A673 (cell line): ENCODE results near the gene KCNJ14. TPM values are rescaled to one million over a fixed set of nuclear protein-coding genes. Genes with fewer than 3 reads are reported as not detected.

Source experiments
- BruUV-seq: library from RNA; stranded (reverse); fragments of 400-500 nt; replicated peaks from 2 replicates; lab custom pipeline; 2021; lab: Mats Ljungman, UMichigan
- CTCF ChIA-PET: fragments of 300-600 bp; sonication (Branson Sonifier 250); formaldehyde crosslinking; loops from one replicate; lab custom pipeline; 2022; ENCODE audit warnings: antibody characterized with exemption; lab: Charles Lee
- POLR2A ChIA-PET: fragments of 300-600 bp; sonication (Branson Sonifier 250); formaldehyde crosslinking; loops from one replicate; lab custom pipeline; 2022; ENCODE audit warnings: antibody characterized with exemption; ENCODE audit not compliant: low non-redundant PET; lab: Charles Lee
- DNase-seq: peaks from one replicate; pipeline ENCODE4 v3.0.0-alpha.2; 2015; ENCODE audit warnings: low spot score
- H3K27ac ChIP-seq: fragments of 200-600 bp; sonication (generic); 2 replicates; pipeline ENCODE4 v1.5.1; 2016; ENCODE audit warnings: mixed run types, low read depth, mild to moderate bottlenecking, mixed read lengths, antibody characterized with exemption, low read length; ENCODE audit not compliant: poor library complexity, severe bottlenecking
- H3K27me3 ChIP-seq: fragments of 200-600 bp; sonication (generic); replicated peaks from 2 replicates; pipeline ENCODE4 v1.6.1; 2017; ENCODE audit warnings: mixed run types, low read depth, mild to moderate bottlenecking, mixed read lengths, antibody characterized with exemption, low read length; ENCODE audit not compliant: insufficient read depth, poor library complexity
- H3K36me3 ChIP-seq: fragments of 200-600 bp; sonication (generic); 2 replicates; pipeline ENCODE4 v1.6.1; 2016; ENCODE audit warnings: mixed run types, mild to moderate bottlenecking, mixed read lengths, antibody characterized with exemption, low read length; ENCODE audit not compliant: insufficient read depth, poor library complexity, severe bottlenecking
- H3K4me1 ChIP-seq: fragments of 200-600 bp; sonication (generic); 2 replicates; pipeline ENCODE4 v1.6.1; 2017; ENCODE audit warnings: mixed run types, mild to moderate bottlenecking, mixed read lengths, antibody characterized with exemption, low read length; ENCODE audit not compliant: insufficient read depth, poor library complexity, severe bottlenecking
- H3K4me3 ChIP-seq: fragments of 200-600 bp; sonication (generic); 2 replicates; pipeline ENCODE4 v1.5.1; 2016; ENCODE audit warnings: low read depth, mixed run types, mild to moderate bottlenecking, mixed read lengths, low read length; ENCODE audit not compliant: poor library complexity, severe bottlenecking
- H3K9me3 ChIP-seq: fragments of 200-600 bp; sonication (generic); 2 replicates; pipeline ENCODE4 v1.6.1; 2016; ENCODE audit warnings: mixed run types, low read depth, mild to moderate bottlenecking, mixed read lengths, antibody characterized with exemption, low read length; ENCODE audit not compliant: poor library complexity, severe bottlenecking
- EZH2 ChIP-seq: fragments of 200-600 bp; sonication (generic); IDR thresholded peaks from 2 replicates; pipeline ENCODE4 v1.6.1; 2017; ENCODE audit warnings: borderline replicate concordance, low read depth, mild to moderate bottlenecking, mixed read lengths, antibody characterized with exemption, low read length; ENCODE audit not compliant: poor library complexity, severe bottlenecking
- intact Hi-C: fragments of 100-400 bp; cut with micrococcal nuclease; formaldehyde crosslinking; loops from one replicate; pipeline ENCODE4 v1.10.0; 2022; ENCODE audit not compliant: unreplicated experiment
- total RNA-seq: library from RNA; stranded (reverse); gene quantifications from 2 replicates; pipeline ENCODE4 v1.2.3, GENCODE V29; 2021
- TF ChIP-seq, protein P1 (sequence below): fragments of 300-800, 200-600 bp; sonication (generic); conservative IDR thresholded peaks from 2 replicates; pipeline ENCODE4 v1.5.1; 2017; ENCODE audit warnings: low read depth, mild to moderate bottlenecking, antibody characterized with exemption, low read length, moderate library complexity, mixed read lengths

Gene KCNJ14
- total RNA-seq, 1 experiment from 2014 or later: 6.5 TPM

DNA sequence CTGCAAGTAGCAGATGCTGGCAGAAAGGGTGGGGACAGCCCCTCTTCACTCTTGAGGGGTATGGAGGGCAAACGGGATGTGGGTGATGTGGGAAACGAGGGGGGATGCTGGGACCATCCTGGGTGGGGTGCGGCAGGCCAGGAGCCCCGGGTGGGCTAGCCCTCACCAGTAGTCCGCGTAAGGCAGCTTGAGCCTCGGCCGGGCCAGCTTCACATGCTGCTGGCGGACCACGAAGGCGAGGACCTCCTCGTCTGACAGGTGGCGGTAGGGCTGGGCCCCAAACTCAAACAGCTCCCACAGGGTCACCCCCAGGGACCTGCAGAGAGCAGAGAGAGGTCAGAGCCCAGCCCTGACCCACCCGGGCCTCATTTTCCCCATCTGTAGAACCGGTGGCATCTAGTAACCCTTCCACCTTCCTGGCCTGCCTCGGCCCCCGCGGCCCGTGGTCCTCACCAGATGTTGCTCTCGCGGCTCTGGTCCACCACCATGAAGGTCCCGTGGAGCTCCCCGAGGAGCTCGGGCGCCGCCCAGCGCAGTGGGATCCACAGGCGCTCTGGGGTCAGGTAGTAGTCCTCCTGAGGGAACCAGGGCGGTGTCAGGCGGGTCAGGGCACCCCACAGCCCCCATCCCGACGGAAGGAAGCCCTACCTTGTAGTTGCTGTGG lies 45.6 kb downstream of the KCNJ14 start:
- intact Hi-C loops: no loop called here
- BruUV-seq: no TSS peak

DNA sequence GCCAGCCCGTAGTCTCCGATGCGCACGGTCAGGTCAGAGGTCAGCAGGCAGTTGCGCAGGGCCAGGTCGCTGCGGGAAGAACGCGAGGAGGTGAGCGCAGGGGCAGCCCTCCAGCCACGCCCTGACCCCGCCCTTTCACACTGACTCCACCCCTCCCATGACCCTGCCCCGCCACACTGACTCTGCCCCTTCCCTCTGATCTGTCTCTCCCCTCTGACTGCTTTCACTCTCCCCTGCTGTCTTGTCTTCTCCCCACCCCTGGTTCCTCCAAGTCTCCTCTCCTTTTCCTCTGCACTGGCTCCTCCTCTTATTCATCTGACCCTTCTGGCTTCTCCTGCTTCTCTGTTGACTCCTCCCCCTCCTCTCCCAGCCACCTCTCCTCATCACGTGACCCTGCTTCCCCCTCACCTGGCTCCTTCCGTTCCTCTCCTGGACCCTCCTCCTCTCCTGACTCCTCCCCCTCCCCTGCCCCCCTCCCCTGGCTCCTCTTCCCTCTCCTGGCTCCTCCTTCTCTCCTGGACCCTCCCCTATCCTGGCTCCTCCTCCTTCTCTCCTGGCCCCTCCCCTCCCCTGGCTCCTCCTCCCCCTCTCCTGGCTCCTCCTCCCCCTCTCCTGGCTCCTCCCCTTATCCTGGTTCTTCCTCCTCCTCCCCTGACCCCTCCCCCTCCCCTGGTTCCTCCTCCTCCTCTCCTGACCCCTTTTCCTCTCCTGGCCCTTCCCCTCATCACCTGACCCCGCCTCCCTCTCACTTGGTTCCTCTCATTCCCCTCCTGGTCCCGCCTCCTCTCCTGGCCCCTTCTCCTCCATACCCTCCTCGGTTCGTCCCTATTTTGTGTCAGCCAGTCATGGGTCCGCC lies 46.3 kb downstream of the KCNJ14 start:
- no TSS peak for BruUV-seq
- H3K36me3 ChIP-seq: no peaks in the 10 kb centered on the region
- no peak overlapping the region for H3K27ac ChIP-seq
- H3K4me1 ChIP-seq: peaks cover 23% of the 10 kb centered on the region
- H3K9me3 ChIP-seq: no peaks in the 10 kb centered on the region
- POLR2A ChIA-PET: no interaction called here
- H3K27me3 ChIP-seq: peaks cover 10% of the 10 kb centered on the region
- H3K4me3 ChIP-seq: peak overlapping the region; percentile 25
- CTCF ChIA-PET: interaction anchor here (0.6 kb wide), 1 partner anchor 83 kb away, joined by 6 read pairs; no protein-coding TSS in a partner anchor
- intact Hi-C loops: no loop called here
- TF ChIP-seq, protein P1, sequence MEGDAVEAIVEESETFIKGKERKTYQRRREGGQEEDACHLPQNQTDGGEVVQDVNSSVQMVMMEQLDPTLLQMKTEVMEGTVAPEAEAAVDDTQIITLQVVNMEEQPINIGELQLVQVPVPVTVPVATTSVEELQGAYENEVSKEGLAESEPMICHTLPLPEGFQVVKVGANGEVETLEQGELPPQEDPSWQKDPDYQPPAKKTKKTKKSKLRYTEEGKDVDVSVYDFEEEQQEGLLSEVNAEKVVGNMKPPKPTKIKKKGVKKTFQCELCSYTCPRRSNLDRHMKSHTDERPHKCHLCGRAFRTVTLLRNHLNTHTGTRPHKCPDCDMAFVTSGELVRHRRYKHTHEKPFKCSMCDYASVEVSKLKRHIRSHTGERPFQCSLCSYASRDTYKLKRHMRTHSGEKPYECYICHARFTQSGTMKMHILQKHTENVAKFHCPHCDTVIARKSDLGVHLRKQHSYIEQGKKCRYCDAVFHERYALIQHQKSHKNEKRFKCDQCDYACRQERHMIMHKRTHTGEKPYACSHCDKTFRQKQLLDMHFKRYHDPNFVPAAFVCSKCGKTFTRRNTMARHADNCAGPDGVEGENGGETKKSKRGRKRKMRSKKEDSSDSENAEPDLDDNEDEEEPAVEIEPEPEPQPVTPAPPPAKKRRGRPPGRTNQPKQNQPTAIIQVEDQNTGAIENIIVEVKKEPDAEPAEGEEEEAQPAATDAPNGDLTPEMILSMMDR: no peak
- TF ChIP-seq EZH2: no peak
- DNase-seq: peak; percentile 91

More for the DNA sequence above, 45.6 kb downstream of the KCNJ14 start:
- Histone ChIP-seq H3K4me3 (peak overlapping the region; percentile 2), H3K27ac (no peak overlapping the region), H3K4me1 (peaks cover 23% of the 10 kb centered on the region), H3K9me3 (no peaks in the 10 kb centered on the region), H3K36me3 (no peaks in the 10 kb centered on the region), H3K27me3 (peaks cover 10% of the 10 kb centered on the region)
- ChIA-PET CTCF (no interaction called here), POLR2A (no interaction called here)
- TF ChIP-seq EZH2: no peak
- TF ChIP-seq, protein P1: no peak
- no peak for DNase-seq

DNA sequence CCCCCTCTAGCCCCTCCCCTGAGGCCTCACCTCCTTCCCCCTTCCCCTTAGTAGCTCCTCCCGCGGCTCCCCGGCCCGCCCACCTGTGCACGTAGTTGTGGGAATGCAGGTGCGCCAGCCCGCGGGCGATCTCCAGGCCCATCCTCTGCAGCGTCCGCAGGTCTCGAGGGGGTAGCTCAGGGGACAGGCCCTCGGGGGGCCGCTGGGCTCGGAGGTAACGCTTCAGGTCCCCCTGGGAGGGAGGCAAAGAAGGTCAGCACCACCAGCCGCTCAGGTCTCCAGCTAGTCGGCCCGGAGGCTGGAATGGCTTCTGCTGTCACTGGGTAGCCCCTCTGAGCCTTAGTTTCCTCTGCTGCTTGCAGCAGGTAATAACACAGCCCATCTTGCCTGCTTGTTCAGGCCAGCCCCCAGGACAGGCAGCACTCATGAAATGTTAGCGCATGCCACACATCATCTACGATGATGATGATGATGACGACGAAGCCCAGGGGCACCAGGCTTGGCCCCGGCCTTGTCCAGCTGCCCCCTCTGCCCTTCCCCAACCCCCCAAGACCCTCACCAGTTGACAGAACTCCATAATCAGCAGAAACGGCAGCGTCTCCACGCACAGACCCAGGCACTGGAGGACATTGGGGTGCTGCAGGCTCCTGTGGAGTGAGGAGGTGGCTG lies 47.1 kb downstream of the KCNJ14 start:
- Histone ChIP-seq H3K27me3 (peaks cover 10% of the 10 kb centered on the region), H3K9me3 (no peaks in the 10 kb centered on the region), H3K4me3 (peak overlapping the region; percentile 25), H3K4me1 (peaks cover 23% of the 10 kb centered on the region), H3K27ac (no peak overlapping the region), H3K36me3 (no peaks in the 10 kb centered on the region)
- no TSS peak for BruUV-seq
- POLR2A ChIA-PET: no interaction called here
- intact Hi-C loops: no loop called here
- no peak for DNase-seq
- TF ChIP-seq, protein P1: no peak
- no peak for TF ChIP-seq EZH2
- CTCF ChIA-PET: interaction anchor here (0.6 kb wide), 1 partner anchor 82 kb away, joined by 6 read pairs; no protein-coding TSS in a partner anchor
